GM19395 (cell line): ENCODE data around the gene NCAPH2.
A peak's percentile ranks its signal among the peaks of the same experiment; 100 is the strongest.

Experiments used
- ATAC-seq: cut with Tn5 transposase; IDR thresholded peaks from one replicate; pipeline ENCODE4 v1.9.1; 2021; ENCODE audit warnings: mild to moderate bottlenecking, moderate library complexity; ENCODE audit not compliant: unreplicated experiment

Gene NCAPH2

GRCh38 chr22:50488886-50489285 is 19.1 kb upstream of the NCAPH2 start:
- no peak for ATAC-seq

DNA sequence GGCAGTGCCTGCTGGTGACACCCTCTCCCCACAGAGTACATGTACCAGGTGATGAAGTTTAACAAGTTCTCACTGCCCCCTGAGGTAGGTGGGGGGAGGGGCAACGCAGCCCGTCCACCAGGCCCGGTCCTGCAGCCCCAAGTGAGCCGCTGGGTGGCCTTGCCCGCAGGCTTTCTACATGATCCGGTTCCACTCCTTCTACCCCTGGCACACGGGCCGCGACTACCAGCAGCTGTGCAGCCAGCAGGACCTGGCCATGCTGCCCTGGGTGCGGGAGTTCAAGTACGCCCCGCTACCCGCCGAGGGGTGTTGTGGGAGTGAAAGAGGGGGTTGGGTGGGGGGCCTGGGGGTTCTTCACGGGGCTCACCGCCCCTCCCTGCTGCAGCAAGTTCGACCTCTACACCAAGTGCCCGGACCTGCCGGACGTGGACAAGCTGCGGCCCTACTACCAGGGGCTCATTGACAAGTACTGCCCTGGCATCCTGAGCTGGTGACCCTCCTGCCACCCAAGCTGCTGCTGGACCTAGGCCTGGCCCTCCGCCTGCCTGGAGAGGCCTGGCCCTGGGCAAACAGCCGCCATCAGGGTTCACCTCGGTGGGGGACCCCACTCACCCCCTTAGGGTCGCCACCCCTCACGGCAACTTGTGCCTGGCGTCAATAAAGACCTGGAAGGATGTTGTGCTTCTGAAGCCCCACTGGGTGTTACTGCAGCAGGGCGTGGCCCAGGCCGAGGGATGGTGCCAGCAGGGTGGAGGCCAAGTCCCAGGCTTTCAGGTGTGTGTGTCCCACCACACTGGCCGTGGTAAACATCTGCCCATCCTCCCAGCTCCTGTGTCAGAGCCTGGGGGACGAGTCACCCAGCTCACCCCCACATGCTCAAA is 18.4 kb upstream of the NCAPH2 start:
- no peak for ATAC-seq

DNA sequence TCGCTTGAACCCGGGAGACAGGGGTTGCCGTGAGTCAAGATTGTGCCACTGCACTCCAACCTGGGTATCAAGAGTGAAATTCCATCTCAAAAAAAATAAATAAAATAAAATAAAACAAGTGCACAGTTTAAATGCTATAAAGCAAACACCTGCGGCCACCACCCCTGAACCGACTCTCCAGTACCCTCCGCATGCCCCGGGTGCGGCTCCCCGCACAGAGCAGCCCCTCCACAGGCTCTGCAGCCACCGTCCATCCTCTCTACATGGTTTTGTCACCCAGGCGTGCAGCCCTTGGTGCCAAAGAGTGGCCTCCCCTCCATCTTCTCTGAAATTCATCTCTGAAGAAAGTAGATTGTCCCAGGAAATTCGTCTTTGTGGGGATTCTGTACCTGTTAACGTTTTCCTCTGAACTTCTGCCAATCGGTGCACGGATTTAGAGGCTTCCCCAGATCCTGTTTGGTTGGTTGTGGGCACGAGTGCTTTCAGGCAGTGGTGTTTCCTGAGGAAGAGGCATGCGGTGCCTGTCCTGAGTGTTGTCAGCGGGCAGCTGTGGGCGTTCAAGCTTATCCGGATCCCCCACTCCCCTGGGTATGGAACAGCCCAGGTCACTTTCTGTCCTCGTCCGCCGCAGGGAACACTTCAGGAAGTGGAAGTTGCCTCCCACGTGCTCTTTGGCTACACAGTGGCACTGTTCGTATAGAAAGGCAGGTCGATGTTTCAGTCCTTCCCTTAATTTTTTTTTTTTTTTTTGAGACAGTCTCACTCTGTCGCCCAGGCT is 17.3 kb upstream of the NCAPH2 start:
- no peak for ATAC-seq

DNA sequence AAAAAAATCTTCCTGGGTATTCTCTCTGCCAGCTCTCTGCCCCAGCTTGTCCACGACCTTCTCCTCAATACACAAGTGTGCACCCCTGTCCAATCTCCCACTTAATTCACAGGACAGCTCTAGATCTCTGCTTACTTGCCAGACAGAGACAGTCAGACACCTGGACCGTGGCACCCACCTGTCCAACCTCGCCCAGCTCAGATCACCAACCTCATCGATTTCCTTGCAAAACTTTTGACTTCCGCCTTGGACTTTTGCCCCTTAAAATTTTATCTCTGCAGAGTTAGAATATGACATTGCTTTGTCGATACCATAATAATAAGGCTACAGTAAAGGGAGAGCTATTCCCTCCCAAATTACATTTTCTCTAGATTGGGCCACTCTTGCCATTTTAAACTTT is 10.9 kb upstream of the NCAPH2 start:
- no peak for ATAC-seq

GRCh38 chr22:50498322-50498890 is 9.6 kb upstream of the NCAPH2 start:
- ATAC-seq = no peak

GRCh38 chr22:50500452-50500851 is 7.6 kb upstream of the NCAPH2 start:
- ATAC-seq = no peak

DNA sequence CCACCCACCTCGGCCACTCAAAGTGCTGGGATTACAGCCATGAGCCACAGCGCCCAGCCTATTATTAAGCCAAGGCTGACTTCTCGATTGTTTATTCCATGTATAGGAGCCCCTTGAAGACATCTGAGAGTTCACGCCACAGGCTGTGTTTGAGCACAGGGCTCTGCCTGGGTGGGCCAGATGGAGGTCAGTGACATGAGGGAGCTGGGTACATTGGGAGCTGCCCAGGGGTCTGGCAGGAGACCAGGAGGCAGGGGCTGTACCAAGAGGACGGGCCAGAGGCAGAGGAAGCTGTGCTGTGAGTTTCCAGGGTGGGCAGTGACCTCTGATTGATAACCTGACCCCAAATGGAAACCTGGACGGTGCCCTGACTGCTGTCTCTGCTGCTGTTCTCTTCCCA is 5.9 kb upstream of the NCAPH2 start:
- ATAC-seq = no peak

GRCh38 chr22:50502628-50503474 is 5.2 kb upstream of the NCAPH2 start:
- ATAC-seq = no peak

GRCh38 chr22:50503475-50504145 is 4.4 kb upstream of the NCAPH2 start:
- ATAC-seq = no peak

DNA sequence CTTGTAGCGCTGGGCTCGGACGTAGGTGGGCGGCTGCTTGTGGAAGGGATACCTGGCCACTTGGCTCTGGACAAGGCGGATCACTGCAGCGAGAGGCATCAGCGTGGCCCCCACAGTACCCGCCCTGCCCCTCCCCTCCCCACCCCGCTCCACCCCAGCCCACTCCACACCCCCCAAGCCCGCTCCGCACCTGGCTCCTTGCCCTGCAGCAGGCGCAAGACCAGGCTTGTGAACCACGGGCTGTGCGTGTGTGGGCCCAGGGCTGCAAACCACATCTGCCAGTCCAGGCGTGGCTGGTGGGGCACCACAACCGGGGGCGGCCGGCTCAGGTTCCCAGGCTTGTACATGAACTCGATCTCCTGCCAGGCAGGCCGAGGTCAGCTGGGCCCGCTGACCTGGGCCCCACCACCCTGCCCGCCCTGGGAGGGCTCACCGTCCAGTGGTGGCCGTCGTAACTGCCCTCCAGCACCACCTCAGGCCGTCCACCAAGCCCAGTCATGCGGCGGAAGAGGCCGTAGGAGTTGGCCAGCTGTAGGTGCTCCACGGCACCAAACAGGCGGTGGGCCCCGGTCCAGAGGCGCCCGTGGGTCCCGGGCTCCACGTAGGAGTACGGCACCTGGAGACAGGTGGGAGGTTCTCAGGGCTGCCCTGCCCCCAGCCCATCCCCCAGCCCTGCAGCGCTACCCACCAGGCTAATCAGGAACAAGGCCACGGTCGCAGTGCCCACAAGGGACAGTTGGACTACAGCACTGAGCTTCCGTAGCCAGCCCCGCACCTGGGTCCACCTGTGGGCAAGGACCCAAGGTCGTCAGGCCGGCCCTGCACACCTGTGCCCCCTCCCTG is 3.4 kb upstream of the NCAPH2 start:
- ATAC-seq = no peak

DNA sequence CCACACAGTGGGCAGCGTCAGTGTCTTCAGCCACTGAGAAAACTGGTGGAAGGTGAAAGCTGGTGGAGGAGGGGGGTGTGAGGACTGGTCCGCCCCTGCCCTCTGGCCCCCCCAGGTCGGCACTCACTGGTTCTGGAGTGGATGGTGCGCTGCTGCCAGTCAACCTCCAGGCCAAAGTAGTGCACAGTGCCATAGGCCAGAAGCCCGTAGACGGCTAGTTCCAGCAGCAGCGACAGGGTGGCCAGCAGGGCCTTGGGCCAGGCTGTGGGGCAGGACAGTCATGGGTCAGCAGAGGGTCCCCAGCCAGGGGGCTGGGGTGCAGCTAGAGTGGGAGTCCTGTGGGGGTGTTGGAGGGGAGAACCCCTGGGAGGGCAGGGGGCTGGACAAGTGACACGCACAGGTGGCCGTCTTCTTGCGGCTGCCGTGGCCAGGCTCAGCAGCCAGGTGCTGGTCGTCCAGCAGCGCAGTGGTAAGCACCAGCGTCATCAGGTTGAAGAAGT is 2.7 kb upstream of the NCAPH2 start:
- no peak for ATAC-seq

GRCh38 chr22:50505776-50506610 is 2.0 kb upstream of the NCAPH2 start:
- no peak for ATAC-seq

DNA sequence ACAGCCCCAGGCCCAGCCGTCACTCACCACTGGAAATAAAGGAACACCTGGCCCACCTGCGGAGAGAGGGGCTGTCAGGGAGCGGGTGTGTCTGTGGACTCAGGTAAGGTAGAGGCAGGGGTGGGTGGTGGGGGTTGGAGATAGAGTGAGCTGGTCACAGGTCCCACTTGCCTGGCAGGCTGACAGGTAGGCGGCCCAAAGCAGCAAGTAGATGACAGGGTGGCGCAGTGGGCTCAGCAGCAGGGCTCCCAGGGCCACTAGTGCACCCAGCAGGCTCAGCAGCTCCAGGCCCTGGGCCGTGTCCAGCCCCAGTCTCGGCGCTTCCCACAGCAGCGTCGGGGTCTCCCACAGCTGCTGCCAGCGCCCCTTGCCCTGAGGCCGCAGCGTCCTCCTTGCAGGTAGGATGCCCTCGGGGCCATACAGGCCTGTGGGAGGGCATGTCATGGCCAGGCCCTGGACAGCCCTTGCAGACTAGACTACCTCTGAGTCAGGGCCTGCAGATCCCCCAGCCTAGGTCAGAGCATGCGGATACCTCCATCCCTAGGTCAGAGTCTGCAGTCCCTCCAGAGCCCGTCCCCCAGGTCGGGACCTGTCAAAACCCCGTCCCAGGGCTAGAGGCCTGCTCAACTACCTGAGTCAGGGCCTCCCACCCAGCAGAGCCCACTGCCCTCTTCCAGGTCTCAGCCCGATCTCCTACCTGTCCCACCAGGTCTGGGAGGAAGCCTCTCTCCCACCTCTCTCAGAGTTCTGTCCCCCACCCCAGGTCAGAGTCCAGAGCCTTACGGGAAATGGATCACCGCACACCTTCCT is 1.2 kb upstream of the NCAPH2 start:
- no peak for ATAC-seq

DNA sequence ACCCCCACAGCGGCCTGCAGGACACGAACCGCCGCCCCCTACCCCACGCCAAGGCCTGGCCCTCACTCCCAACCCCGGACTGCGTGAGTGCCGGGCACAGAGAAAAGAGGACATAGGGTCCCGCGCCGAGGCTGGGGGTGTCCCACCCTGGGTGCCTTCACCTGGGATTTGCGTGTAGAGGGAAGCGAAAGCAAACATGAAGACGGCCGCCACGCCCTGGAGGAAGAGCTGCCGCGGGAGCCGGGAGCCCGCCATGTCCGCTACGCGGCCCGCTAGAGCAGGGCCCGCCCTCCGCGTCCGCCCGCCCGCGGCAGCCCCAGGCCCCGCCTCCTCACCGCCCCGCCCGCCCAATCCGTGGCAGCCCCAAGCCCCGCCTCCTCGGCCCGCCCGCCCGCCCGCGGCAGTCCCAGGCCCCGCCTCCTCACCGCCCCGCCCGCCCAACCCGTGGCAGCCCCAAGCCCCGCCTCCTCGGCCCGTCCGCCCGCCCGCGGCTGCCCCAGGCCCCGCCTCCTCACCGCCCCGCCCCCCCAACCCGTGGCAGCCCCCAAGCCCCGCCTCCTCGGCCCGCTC is 518 bp upstream of the NCAPH2 start, which contains the start of gene LMF2:
Gene LMF2 (minus strand): TSS at position 282 of the 570 bp plus-strand sequence. CDS start 27 bp downstream, at position 255.
- peak; percentile 49 for ATAC-seq

DNA sequence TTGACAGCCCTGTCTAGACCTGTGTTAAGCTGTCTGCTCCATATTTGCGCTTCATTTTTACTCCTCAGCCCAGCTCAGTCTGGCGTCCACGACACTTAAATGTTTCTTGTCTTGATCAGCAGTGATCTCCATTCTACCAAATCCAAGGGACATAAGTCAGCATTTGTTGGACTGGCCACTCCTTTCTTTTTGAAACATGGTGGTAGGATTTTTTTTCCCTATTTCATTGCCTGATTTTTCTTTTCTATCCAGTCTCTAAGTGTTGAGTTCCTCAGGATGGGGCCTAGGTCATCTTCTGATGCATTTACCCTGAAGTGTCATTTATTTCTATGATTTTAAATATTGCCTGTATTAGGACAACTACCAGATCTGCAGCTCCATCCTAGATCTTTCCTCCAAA is 873 bp downstream of the NCAPH2 start:
- ATAC-seq = no peak

- no peak for ATAC-seq
Measured at GRCh38 chr22:50513175-50513574, 5.2 kb downstream of the NCAPH2 start.

DNA sequence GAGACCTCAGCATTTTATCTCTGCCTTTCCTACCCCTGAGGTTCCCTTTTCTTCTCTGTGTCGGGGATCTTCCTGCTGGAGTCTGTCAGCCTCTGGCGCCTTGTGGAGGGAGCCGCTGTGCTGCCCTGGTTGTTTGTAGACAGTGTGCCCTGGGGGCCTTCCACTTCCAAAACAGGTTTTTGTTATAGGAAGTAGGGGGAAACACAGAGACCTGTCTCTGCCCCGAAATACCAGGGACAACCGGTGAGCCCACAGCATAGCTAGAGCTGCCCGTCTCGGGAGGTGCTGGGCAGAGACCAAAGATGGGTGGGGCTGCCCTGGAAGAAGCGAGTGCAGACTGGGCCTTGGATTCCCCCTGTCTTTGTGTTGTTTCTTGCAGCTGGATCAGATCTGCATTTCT is 8.0 kb downstream of the NCAPH2 start:
- no peak for ATAC-seq
